Measurements from ENCODE around the gene CBLC. TPM values are rescaled to one million over a fixed set of nuclear protein-coding genes. Genes with fewer than 3 reads are reported as not detected.
A peak's percentile ranks its signal among the peaks of the same experiment; 100 is the strongest.

The CBLC gene
- total RNA-seq, 1 experiment from 2014 or later: 15.9 TPM

DNA sequence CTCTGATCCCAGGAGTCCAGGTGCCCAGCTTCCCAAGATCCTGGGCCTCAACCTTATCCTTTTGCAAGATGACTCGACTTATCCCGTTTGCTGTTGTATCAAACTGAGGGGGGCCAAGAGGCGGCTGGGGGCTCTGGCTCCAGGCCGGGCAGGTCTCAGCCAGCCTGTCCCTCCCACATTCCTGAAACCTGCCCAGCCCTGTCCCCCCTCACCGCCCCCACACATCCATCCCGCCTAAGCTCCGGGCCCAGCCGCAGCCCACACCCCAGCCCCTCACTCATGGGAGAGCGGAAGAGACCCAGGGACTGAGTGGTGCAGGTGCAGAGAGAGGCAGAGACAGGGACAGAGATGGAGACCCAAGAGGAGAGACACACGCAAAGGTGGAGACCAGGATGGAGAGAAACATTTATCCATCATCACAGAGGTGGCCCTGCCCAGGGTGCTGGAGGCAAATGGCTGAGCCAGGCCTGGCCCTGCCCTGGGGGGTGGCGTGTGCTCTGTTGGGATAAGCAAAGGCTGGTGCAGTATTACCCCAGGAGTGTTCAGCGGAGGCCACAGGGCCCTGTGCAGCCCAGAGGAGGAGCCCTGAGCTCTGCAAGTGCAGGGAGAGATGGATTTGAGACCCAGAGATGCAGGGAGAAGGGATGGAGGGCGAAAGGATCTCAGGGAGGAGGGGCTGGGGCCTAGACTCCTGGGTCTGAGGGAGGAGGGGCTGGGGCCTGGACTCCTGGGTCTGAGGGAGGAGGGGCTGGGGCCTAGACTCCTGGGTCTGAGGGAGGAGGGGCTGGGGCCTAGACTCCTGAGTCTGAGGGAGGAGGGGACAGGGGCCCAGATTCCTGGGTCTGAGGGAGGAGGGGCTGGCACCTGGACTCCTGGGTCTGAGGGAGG lies 32.8 kb downstream of the CBLC start:
- WGBS (ENCODE audit: extremely low coverage, insufficient read length, low lambda C conversion rate): no CpG with 5 or more reads among the region's 13 CpGs
- Mint-ChIP-seq H3K4me3 (peak overlapping the region; percentile 21 to 70), H3K27ac (peak overlapping the region in 2 of 3 experiments; percentile 67 to 77; a peak in 3 of 7 replicates), H3K4me1 (peaks cover 38 to 48% of the 10 kb centered on the region in 2 experiments), H3K9me3 (no peaks in the 10 kb centered on the region), H3K36me3 (ENCODE audit: insufficient read depth in 1 of 3, low read depth in 3 of 3) (peaks cover 17 to 35% (median 33%) of the 10 kb centered on the region in 3 experiments), H3K27me3 (ENCODE audit: low read depth) (peaks cover 24% of the 10 kb centered on the region)
- Histone ChIP-seq H3K23ac (ENCODE audit: insufficient read length, low read depth, low read length) (no peak overlapping the region), H2BK120ac (ENCODE audit: low read depth, low read length, poor library complexity, severe bottlenecking) (no peak overlapping the region), H3K79me2 (ENCODE audit: insufficient read depth, low read length) (no peaks in the 10 kb centered on the region), H2BK20ac (ENCODE audit: low read depth, low read length, poor library complexity, severe bottlenecking) (no peak overlapping the region), H3K9ac (ENCODE audit: extremely low read depth, insufficient read length, low read length) (no peak overlapping the region), H3K14ac (ENCODE audit: insufficient read depth, low read length) (no peak overlapping the region; the same call in 1 of the 2 replicates), H3K18ac (ENCODE audit: insufficient read length, low read depth, low read length) (no peak overlapping the region), H4K8ac (replicated peaks; ENCODE audit: insufficient read length, low read depth, low read length) (no peak overlapping the region), H2AFZ (ENCODE audit: low read length) (no peak overlapping the region), H3K4me2 (ENCODE audit: insufficient read depth, insufficient read length, low read length) (peak overlapping the region; percentile 83), H3K4me1 (ENCODE audit: insufficient read depth, low read length) (peaks cover 2% of the 10 kb centered on the region; the same call in 1 of the 2 replicates), H3K27me3 (ENCODE audit: insufficient read depth, low read length) (no peaks in the 10 kb centered on the region; the same call in 1 of the 2 replicates), H4K91ac (ENCODE audit: insufficient read length, low read depth, low read length) (no peak overlapping the region), H3T11ph (ENCODE audit: low read length) (no peak overlapping the region), H3K23me2 (ENCODE audit: insufficient read length, low read depth, low read length, poor library complexity, severe bottlenecking) (peaks cover 11% of the 10 kb centered on the region), H4K5ac (ENCODE audit: insufficient read length, low read depth, low read length) (no peak overlapping the region), H2BK5ac (ENCODE audit: insufficient read length, low read length) (no peak overlapping the region), H4K20me1 (ENCODE audit: control insufficient read depth, insufficient read depth, insufficient read length) (no peaks in the 10 kb centered on the region), H3K9me3 (ENCODE audit: control insufficient read depth, low read depth, low read length) (no peaks in the 10 kb centered on the region), H3K27ac (ENCODE audit: insufficient read length, low read depth, low read length) (no peak overlapping the region), H2AK5ac (ENCODE audit: insufficient read length, low read length) (no peak overlapping the region), H3K4ac (ENCODE audit: low read depth, low read length) (no peak overlapping the region), H3K79me1 (ENCODE audit: insufficient read depth, low read depth, low read length, poor library complexity, severe bottlenecking) (no peaks in the 10 kb centered on the region), H2BK15ac (ENCODE audit: low read depth, low read length) (no peak overlapping the region), H3K56ac (ENCODE audit: insufficient read length, low read depth, low read length) (no peak overlapping the region), H2BK12ac (ENCODE audit: insufficient read length, low read depth, low read length) (no peak overlapping the region)
- TF ChIP-seq, protein P1, sequence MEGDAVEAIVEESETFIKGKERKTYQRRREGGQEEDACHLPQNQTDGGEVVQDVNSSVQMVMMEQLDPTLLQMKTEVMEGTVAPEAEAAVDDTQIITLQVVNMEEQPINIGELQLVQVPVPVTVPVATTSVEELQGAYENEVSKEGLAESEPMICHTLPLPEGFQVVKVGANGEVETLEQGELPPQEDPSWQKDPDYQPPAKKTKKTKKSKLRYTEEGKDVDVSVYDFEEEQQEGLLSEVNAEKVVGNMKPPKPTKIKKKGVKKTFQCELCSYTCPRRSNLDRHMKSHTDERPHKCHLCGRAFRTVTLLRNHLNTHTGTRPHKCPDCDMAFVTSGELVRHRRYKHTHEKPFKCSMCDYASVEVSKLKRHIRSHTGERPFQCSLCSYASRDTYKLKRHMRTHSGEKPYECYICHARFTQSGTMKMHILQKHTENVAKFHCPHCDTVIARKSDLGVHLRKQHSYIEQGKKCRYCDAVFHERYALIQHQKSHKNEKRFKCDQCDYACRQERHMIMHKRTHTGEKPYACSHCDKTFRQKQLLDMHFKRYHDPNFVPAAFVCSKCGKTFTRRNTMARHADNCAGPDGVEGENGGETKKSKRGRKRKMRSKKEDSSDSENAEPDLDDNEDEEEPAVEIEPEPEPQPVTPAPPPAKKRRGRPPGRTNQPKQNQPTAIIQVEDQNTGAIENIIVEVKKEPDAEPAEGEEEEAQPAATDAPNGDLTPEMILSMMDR (conservative IDR thresholded peaks at IDR 0.05): no peak
- no peak for DNase-seq
